HG03175 (cell line): ENCODE results near the gene PPIL4.
"Not testable (repeated sequence)": the region's sequence is repeated elsewhere in the genome, so short reads cannot be mapped to it uniquely, and the experiment has no call there.

ENCODE experiments used
- ATAC-seq: cut with Tn5 transposase; IDR thresholded peaks from one replicate; pipeline ENCODE4 v1.9.1; 2021; ENCODE audit warnings: mild to moderate bottlenecking, moderate library complexity; ENCODE audit not compliant: unreplicated experiment

The PPIL4 gene

DNA sequence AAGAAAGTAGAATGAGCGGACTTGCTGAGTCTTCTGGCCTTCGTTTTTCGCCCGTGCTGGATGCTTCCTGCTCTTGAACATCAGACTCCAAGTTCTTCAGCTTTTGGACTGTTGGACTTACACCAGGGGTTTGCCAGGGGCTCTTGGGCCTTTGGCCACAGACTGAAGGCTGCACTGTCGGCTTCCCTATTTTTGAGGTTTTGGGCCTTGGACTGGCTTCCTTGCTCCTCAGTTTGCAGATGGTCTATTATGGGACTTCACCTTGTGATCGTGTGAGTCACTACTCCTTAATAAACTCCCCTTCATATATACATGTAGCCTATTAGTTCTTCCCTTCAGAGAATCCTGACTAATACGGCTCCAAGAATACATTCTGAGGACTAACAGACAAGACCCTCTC, 83.1 kb downstream of the PPIL4 start:
- not testable (repeated sequence) for ATAC-seq

DNA sequence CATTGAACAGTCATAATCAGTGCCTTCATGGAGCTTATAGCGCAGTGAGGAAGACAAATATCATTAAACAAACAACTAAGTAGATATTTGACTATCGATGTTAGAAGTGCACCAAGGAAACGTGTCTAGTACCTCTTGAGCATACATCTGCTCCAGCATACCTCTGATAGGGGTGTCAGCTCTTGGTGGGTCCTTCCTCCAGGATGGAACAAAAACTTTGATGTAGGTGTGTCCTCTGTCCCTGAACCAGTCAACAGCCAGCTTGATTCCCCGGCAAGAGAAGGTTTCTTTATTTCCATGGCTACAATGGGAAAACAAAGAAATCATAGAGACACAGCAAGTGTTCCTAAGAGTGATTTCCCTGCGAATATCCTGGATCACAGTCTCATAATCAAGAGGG, 84.2 kb downstream of the PPIL4 start:
- ATAC-seq: no peak

DNA sequence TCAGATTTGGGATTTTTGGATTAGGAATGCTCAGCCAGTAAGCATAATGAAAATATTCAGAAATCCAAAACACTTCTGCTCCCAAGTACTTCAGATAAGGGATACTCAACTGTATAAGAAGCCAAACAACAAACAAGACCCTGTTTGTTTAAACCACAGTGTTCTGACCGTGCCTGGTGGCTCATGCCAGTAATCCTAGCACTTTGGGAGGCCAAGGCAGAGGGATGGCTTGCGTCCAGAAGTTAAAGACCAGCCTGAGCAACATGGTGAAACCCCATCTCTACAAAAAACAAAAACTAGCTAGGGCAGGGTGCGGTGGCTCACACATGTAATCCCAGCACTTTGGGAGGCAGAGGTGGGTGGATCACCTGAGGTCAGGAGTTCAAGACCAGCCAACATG, 85.6 kb downstream of the PPIL4 start:
- ATAC-seq: not testable (repeated sequence)

DNA sequence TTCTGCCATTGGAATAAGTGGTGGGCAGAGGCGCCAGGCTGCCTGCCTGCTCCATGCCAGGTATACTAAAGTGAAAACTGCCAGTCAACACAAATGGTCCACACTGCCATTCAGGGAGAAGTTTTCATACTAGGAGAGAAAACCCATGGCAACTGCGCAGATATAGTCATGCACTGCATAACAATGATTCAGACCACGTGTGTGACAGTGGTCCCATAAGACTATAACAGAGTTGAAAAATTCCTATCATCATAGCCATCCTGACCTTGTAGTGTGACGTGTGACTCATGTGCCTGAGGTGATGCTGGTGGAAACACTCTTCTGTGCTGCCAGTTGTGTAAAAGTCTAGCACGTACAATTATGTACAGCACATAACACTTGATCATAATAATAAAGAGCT, 86.1 kb downstream of the PPIL4 start:
- no peak for ATAC-seq

DNA sequence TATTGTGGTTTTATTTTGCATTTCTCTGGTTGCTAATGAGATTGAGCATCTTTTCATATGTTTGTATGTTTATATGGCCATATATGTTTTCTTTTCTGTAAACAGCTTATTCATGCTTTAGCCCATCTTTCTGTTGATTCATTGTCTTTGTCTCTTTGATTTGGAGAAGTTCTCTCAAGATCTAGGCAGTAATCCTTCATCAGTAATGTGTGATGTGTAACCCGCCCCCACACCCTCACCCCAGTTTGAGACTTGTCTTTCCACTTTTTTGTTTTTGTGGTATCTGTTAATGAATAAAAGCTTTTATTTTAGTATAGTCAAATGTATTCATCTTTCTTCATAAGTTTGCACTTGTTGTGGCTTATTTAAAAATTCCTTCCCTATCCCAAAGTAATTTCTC, 87.0 kb downstream of the PPIL4 start:
- no peak for ATAC-seq

DNA sequence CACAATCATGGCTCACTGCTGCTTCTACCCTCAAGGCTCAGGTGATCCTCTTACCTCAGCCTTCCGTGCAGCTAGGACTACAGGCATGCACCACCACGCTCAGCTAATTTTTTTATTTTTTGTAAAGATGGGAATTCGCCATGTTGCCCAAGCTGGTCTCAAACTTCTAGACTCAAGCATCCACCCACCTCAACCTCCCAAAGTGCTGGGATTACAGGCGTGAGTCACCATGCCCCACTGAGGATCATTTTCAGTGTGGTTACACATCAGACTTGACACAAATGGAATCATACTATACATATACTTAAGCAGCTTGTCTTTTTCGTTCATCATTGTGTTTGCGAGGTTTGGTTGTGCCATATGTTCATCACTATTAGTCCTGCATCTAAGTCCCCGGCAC, 87.6 kb downstream of the PPIL4 start:
- no peak for ATAC-seq

DNA sequence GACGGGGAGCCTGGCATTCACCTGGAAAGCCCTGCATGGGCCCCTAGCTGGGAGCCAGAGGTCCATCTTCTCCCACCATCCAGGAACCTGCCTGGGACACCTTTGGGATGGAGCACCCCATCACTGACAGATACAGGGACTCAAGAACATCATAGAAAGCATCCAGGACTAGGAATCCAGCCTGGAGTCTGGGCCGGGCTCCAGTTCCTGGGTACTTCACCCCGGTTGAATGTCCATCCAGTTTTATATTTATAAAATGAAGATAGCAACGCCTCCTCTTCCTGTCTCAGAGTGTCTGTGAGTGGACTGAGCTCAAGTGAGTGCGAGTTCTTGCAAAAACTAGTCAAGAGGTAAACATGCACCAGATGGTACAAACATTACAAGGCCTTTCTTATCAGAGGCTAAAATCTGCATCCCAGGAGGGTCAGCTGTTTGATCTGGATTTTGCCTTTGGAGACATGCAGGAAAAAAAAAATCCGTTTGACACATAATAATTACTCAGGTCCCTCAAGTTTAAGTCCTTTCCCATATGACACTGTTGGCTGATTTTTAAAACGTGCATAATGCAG, 88.4 kb downstream of the PPIL4 start:
- no peak for ATAC-seq

DNA sequence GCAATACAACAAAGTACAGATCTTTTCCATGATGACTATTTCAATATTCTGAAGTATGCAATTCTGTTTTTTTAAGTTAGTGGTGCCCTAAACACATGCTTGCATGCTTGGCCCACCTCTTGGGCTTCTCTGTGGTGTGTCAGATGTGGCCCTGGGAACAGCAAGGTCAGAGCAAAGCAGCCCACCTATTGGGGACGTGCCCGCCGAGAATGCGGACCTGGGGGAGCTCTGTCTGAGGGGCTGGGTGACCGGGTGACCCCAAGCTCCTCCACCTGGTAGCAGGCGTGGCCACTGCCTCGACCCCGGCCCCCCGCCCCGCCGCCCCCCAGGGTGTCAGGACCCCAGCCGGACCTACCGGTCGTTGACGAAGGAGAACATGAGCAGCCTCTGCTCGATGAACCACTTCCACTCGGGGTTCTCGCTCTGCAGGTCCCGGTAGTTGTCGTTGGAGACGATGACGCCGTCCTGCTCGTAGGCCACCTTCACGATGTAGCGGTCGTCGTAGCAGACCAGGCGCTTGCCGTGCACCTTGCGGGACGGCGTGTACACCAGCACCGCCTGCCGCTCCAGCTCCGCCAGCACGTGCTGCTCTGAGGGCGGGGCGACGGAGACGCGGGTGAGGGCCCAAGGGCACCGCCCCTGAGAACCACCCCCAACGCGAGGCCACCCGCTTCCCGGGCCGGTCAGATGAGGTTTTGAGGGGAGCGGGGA, 89.4 kb downstream of the PPIL4 start:
- no peak for ATAC-seq

DNA sequence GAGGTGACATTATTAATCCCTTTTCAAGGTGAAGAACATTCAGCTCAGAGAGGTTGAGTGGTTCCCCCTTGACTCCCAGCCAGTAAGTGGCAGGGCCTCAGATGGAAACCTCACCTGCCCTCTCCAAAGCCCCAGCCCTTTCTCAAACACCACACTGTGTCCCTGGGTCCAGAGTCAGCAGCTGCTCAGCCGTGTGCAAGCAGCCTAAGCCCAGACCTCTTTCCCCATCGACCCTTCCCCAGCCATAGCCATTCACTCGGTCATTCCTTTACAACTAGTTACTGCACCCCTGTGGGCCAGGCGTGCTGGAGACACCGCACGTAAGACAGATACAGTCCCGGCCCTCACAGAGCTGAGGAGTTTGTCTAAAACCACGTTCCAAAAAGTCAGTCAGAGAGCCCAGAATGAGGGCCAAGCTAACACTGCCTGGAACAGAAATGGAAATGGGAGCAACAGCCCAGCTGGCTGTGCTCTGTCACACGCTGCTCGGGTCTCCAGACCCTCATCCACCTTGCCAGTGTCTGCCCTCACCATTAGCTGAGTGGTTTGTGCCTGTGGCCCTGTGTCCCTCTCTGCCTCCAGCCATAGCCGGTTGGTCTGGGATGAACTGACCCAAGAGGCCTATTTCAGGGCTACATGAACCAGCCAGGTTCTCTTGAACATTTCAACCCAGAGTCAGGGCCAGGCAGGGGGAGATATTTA, 90.7 kb downstream of the PPIL4 start:
- no peak for ATAC-seq
